Stimulated activated effector memory CD8-positive, alpha-beta T cell treated with anti-CD3 and anti-CD28 coated beads, Interleukin-12 subunit alpha, Interleukin-12 subunit beta, amount 100 ng/mL, for 72 hours (primary cell): ENCODE results near the gene TMEM120B.
"Not testable (repeated sequence)": the region's sequence is repeated elsewhere in the genome, so short reads cannot be mapped to it uniquely, and the experiment has no call there.

Source experiments
- ATAC-seq: fragments of 150-1000 bp; cut with Tn5 transposase; 2 replicates; pipeline ENCODE4 v1.10.0; 2021
- DNase-seq, 2 donors: peaks; one replicate each; pipeline ENCODE4 v3.0.0; 2021 to 2022; ENCODE audit warnings: low spot score in 2 of 2
- H3K27ac Mint-ChIP-seq: one replicate; pipeline ENCODE4 v1.8.0; 2022; ENCODE audit warnings: mild to moderate bottlenecking, mixed read lengths
- H3K36me3 Mint-ChIP-seq: one replicate; pipeline ENCODE4 v1.8.0; 2022; ENCODE audit warnings: mild to moderate bottlenecking, mixed read lengths
- H3K4me1 Mint-ChIP-seq: one replicate; pipeline ENCODE4 v1.8.0; 2022; ENCODE audit warnings: mixed read lengths
- H3K4me3 Mint-ChIP-seq: one replicate; pipeline ENCODE4 v1.8.0; 2022; ENCODE audit warnings: mild to moderate bottlenecking, mixed read lengths
- H3K9me3 Mint-ChIP-seq: one replicate; pipeline ENCODE4 v1.8.0; 2022; ENCODE audit warnings: mixed read lengths

Gene TMEM120B

GRCh38 chr12:121784460-121784859, 71.9 kb downstream of the TMEM120B start:
- Mint-ChIP-seq H3K36me3 (peaks cover 94% of the 10 kb centered on the region), H3K27ac (peak overlapping the region; percentile 94), H3K4me3 (peak overlapping the region; percentile 91), H3K9me3 (no peaks in the 10 kb centered on the region), H3K4me1 (peaks cover 81% of the 10 kb centered on the region)
- DNase-seq (no peak), ATAC-seq (peak; percentile 14)

GRCh38 chr12:121786440-121786825, 73.9 kb downstream of the TMEM120B start:
- ATAC-seq (no peak), DNase-seq (no peak)
- Mint-ChIP-seq H3K36me3 (peaks cover 94% of the 10 kb centered on the region), H3K27ac (peak overlapping the region; percentile 98), H3K4me1 (peaks cover 94% of the 10 kb centered on the region), H3K4me3 (peak overlapping the region; percentile 91), H3K9me3 (no peaks in the 10 kb centered on the region)

DNA sequence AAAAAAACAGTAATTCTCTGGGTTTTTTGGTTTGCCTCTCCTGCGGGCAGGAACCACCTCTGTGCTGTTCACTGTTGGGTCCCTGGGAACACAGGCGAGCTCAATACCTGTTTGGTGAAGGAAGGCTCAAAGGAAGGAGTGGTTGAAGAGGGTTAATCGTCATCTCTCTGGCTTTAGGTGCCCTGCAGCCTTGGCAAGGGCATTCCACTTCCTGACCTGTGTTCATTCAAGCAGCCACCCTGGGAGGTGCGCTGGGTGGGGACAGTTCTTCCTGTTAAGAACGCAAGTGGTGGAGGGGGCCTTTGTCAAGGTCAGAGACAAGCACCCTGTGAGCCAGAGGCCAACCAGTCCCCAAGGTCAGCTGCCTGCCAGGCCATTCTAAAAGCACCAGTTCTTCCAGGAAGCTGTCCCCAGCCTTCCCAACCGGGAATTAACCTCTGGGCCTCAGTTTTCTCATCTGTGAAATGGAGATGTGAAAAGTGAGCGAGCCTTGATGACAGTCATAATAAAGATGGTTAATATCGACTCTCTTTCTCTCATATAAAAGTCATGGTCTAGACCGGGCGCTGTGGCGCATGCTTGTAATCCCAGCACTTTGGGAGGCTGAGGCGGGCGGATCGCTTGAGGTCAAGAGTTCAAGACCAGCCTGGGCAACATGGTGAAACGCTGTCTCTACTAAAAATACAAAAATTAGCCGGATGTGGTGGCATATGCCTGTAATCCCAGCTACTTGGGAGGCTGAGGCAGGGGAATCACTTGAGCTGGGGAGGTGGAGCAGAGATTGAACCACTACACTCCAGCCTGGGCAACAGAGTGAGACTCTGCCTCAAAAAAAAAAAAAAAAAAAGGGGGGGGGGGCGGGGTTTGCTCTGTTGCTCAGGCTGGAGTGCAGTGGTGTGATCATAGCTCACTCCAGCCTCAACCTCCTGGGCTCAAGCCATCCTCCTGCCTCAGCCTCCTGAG, 74.8 kb downstream of the TMEM120B start:
- Mint-ChIP-seq H3K4me1 (peaks cover 94% of the 10 kb centered on the region), H3K36me3 (peaks cover 94% of the 10 kb centered on the region), H3K4me3 (peak overlapping the region; percentile 91), H3K27ac (peak overlapping the region; percentile 98), H3K9me3 (no peaks in the 10 kb centered on the region)
- DNase-seq: no peak
- no peak for ATAC-seq

DNA sequence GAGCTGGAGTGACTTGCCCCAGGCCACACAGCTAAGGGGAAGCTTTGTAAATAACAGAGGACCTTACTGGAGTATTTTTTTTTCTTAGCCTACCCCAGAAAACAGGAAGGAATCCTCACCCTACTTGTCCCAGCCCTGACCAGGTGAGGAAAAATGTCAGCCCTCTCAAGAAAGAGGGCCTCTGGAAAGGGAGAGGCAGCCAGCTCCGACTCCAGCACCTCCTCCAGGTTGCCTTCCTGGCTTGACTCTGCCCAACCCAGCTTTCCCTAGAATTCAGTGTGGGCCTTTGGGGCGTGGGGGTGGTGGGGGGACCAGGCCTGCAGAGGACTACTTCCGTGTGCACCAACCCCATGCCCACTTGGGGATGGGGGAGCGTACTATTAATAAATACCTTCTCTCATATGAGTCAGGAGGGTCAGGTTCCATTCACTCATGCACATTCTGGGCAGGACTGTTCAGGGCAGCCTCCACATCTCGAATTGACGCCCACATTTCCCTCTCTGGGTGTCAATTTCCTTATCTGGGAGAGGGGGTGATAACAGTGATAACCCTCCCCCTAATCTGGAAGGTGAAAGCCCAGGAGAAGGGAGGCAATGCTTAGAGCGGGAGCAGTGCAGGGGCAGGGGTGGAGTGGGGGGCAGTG, 75.7 kb downstream of the TMEM120B start:
- H3K36me3 Mint-ChIP-seq: peaks cover 89% of the 10 kb centered on the region
- ATAC-seq: no peak

GRCh38 chr12:121789233-121789781, 76.8 kb downstream of the TMEM120B start:
- DNase-seq: no peak
- Mint-ChIP-seq H3K4me3 (peak overlapping the region; percentile 91), H3K36me3 (peaks cover 89% of the 10 kb centered on the region), H3K4me1 (peaks cover 83% of the 10 kb centered on the region), H3K9me3 (no peaks in the 10 kb centered on the region), H3K27ac (peak overlapping the region; percentile 98)
- ATAC-seq: no peak

More for the DNA sequence above, 75.7 kb downstream of the TMEM120B start:
- DNase-seq: no peak
- H3K4me3 Mint-ChIP-seq: peak overlapping the region; percentile 91
- H3K4me1 Mint-ChIP-seq: peaks cover 88% of the 10 kb centered on the region
- H3K9me3 Mint-ChIP-seq: no peaks in the 10 kb centered on the region
- peak overlapping the region; percentile 98 for H3K27ac Mint-ChIP-seq

GRCh38 chr12:121789800-121790728, 77.5 kb downstream of the TMEM120B start:
- Mint-ChIP-seq H3K4me1 (peaks cover 83% of the 10 kb centered on the region), H3K9me3 (no peaks in the 10 kb centered on the region), H3K4me3 (peak overlapping the region; percentile 91), H3K27ac (peak overlapping the region; percentile 98), H3K36me3 (peaks cover 89% of the 10 kb centered on the region)
- peak; percentile 74 for ATAC-seq
- DNase-seq: peak; percentile 77 to 94

DNA sequence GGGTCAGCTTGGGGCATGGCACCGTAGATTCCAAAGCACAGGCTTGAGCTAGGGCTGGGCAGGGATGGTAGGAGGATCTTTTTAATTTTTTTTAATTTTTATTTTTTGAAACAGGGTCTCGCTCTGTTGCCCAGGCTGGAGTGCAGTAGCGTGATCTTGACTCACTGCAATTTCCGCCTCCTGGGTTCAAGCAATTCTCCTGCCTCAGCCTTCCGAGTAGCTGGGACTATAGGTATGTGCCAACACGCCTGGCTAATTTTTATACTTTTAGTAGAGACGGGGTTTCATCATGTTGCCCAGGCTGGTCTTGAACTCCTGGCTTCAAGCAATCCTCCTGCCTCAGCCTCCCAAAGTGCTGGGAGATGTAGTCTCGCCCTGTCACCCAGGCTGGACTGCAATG, 78.2 kb downstream of the TMEM120B start:
- Mint-ChIP-seq H3K36me3 (peaks cover 86% of the 10 kb centered on the region), H3K4me3 (peak overlapping the region; percentile 91), H3K4me1 (peaks cover 85% of the 10 kb centered on the region), H3K27ac (peak overlapping the region; percentile 98)
- not testable (repeated sequence) for H3K9me3 Mint-ChIP-seq, DNase-seq, ATAC-seq

DNA sequence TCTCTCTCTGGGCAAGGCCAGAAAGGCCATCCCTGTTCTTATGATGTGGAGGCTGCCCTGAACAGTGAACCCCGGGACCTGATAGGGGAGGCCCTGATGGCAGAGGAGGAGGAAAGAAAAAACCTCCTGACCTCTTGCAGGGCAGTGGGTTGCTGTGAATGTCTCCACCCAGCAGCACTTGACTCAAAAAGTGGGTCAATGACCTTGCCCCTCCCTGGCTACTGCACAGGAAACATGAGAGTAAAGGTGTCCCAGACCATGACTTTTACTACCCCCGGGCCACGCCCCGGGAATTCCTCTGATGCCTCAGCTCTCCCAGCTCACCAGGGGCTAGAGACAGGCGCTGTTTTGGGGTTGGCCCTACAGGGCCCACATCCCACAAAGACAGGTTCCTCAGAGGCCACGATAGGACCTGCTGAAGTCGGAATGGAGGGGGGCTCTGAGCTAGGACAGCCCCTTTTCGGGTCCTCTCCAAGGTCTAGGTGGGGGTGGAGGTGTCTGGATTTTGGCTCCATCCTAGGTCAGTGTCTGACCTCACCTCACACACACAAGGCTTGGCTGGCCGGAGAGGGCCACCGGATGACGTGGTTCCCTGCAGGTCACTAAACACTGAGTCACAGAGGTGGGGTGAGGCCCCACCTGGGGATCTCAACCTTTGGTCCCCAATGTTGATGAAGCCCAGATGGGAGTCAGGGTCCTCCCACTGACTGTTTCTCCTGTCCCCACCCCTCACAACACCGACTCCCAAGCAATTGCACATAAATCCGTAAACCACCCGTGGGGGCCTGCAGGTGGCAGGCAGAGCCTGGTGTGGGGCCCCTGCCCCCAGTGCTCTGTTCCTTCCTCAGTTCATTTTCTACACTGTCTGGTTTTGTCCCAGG, 79.4 kb downstream of the TMEM120B start:
- H3K4me3 Mint-ChIP-seq: peak overlapping the region; percentile 91
- H3K36me3 Mint-ChIP-seq: peaks cover 86% of the 10 kb centered on the region
- peaks cover 74% of the 10 kb centered on the region for H3K4me1 Mint-ChIP-seq
- H3K9me3 Mint-ChIP-seq: no peaks in the 10 kb centered on the region
- peak overlapping the region; percentile 98 for H3K27ac Mint-ChIP-seq
- DNase-seq: no peak
- ATAC-seq: no peak

GRCh38 chr12:121792607-121793439, 80.3 kb downstream of the TMEM120B start:
- DNase-seq (peak; percentile 61 to 87), ATAC-seq (peak; percentile 31)
- peak overlapping the region; percentile 98 for H3K27ac Mint-ChIP-seq
- peaks cover 71% of the 10 kb centered on the region for H3K4me1 Mint-ChIP-seq
- peak overlapping the region; percentile 91 for H3K4me3 Mint-ChIP-seq
- H3K36me3 Mint-ChIP-seq: peaks cover 86% of the 10 kb centered on the region
- no peaks in the 10 kb centered on the region for H3K9me3 Mint-ChIP-seq

DNA sequence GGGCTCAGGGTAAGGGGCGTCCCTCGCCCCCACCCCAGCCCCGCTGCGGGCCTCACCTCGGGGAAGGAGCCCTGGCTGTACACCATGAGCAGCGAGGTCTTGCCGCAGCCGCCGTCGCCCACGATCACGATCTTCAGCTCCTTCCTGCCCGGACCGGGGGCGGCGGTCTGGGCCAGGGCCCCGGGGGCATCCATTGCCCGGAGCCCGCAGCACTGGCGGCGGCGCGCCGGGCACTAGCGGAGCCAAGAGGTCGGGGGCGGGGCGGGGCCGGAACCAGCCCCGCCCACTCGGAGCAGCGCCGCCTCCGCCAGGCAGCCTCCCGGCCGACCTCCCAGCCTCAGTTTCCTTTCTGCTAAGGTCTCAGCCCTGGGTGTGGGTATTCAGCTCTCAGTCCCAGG, 80.9 kb downstream of the TMEM120B start, which contains the start of gene RHOF:
RHOF (minus strand) TSS at position 249 of the 398 bp plus-strand sequence; CDS start at position 194, 55 bp downstream.
- Mint-ChIP-seq H3K4me1 (peaks cover 69% of the 10 kb centered on the region), H3K9me3 (no peaks in the 10 kb centered on the region), H3K27ac (peak within 1 kb of the TSS; percentile 98), H3K4me3 (peak within 1 kb of the TSS; percentile 91), H3K36me3 (peaks cover 86% of the 10 kb centered on the region)
- ATAC-seq (peak; percentile 31), DNase-seq (no peak)

DNA sequence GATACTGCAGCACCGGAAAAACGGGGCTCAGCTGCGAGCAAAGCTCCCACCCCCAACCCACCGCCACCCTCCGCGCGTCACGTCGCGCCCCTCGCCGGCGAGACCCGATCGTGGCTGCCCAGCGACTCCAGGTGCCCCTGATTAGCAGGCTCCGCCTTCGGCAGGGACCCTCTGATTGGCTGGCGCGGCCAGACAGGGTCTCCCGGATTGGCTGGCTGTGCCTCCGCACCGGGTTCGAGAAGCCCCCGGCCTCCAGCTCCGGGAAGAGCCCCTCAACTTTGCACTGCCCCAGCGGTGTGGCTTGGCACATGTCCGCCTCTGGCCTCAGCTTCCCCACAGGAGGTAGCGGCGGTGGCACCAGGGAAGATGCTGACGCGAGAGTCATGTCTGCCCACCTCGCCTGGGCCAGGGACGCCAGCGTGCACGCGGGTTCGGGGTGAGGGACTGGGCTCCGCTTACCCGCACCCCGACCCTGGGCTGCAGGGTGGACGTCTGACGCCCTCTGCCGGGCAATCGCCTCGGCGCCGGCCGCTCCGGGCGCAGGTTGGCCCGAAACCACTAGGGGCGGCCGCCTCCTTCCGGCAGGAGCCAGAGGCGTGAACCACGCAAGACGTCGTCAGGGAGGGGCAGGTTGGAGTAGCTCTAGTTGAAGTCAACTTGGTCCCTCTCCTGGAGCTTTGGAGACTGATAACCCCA, 81.4 kb downstream of the TMEM120B start:
- H3K36me3 Mint-ChIP-seq: peaks cover 86% of the 10 kb centered on the region
- H3K9me3 Mint-ChIP-seq: no peaks in the 10 kb centered on the region
- peak overlapping the region; percentile 79 for H3K27ac Mint-ChIP-seq
- H3K4me1 Mint-ChIP-seq: peaks cover 69% of the 10 kb centered on the region
- peak overlapping the region; percentile 91 for H3K4me3 Mint-ChIP-seq
- ATAC-seq (peak; percentile 77), DNase-seq (peak; percentile 98 to 99)

DNA sequence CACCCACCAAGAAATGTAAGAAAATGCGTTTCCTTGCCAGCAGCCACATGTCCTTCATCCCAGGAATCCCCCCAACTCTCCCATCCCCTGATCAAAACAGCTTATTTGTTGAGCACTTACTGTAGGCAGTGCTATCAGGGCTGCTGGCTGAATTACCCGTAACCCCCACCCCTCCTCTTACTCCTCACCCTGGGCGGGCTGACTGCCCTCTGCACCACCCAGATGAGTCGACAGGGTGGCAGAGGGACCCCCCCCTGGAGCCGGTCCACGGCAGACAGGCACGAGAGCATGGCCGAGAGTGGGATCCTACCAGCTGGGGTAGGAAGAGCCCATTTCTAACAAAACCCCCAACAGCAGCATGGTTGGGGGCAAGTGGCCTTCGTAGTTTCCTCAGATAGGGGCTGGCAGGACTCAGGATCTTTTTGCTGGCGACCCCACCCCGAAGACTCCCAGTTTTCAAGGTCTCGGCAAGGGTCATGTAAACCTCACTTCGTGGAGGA, 82.0 kb downstream of the TMEM120B start:
- Mint-ChIP-seq H3K9me3 (no peaks in the 10 kb centered on the region), H3K36me3 (peaks cover 86% of the 10 kb centered on the region), H3K4me1 (peaks cover 67% of the 10 kb centered on the region), H3K4me3 (peak overlapping the region; percentile 91), H3K27ac (peak overlapping the region; percentile 79)
- ATAC-seq (peak; percentile 19), DNase-seq (no peak)
